GM19193 (cell line): ENCODE measurements around the gene AVP.

Source experiments
- POLR2A ChIP-seq: IDR thresholded peaks from 4 replicates; pipeline ENCODE4 v1.6.1; 2011; ENCODE audit not compliant: insufficient read depth, insufficient read length; ENCODE audit errors: extremely low read depth

The AVP gene

DNA sequence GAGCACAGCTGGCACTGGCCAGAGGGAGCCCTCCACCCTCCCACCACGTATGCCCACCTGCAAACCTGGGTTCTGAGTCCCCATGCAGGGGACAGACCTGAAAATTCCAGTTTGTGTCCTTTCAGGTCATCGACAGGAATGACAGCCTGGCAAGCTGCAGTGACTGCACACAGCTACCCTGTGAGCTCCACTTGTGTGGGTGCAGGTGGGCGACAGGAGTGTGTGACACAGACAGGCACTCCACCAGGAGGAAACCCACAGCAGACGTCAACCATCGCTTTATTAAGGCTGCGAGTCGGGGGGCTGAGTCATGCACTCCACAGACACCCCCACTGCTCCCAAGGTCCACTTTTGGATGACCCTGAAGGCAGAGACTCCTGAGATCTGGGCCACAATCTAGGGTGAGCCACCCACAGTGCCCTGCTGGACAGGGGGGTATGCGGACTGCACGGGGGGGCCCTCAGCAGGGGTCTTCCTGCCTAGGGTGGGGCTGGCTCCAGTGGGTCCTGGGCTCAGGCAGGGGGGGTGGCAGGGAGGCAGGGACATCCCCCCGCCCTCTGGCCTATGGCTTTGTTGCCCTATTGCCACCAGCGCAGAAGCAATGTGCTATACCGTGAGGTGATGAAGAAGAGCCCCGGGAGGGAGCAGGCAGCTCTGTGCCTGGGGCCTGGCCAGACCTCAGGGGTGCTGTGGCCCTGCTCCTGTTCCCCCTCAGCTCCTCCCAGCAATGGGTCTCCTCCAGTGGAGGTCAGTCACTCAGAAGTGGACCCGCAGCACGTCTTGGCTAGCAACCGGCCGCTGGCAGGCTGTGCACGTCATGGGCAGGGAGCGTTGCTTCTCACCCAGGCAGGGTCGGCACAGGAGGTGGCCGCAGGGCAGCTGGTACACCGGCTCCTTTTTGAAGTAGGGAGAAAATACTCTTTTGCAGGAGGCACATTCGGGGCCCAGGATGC lies 25.1 kb upstream of the AVP start:
- no peak for TF ChIP-seq POLR2A

DNA sequence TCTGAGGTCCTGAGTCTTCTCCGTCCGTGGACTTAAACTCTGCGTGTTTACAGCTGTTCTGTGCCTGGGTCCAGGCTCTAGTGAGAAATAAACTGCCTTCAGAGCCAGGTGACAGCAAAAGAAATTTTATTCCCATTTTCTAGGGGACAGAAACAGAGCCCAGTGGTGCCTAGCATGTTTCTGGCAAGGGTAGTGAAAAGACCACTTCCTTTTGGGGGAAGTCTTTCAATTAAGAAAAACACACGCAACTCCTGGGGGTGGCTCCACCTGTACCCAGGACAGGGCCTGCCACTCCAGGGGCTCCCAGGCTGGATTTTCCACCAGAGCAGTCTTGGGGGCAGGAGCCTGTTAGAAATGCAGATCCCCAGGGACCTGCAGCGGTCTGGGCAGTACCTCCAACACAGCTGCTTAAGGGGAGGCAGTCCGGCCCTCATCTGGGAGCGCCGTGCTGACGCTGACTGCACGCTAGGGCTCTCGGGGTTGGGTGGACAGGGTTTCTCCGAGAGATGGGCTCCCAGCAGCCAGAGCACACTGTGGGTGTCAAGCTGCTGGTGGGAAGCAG lies 23.0 kb upstream of the AVP start:
- TF ChIP-seq POLR2A = no peak

DNA sequence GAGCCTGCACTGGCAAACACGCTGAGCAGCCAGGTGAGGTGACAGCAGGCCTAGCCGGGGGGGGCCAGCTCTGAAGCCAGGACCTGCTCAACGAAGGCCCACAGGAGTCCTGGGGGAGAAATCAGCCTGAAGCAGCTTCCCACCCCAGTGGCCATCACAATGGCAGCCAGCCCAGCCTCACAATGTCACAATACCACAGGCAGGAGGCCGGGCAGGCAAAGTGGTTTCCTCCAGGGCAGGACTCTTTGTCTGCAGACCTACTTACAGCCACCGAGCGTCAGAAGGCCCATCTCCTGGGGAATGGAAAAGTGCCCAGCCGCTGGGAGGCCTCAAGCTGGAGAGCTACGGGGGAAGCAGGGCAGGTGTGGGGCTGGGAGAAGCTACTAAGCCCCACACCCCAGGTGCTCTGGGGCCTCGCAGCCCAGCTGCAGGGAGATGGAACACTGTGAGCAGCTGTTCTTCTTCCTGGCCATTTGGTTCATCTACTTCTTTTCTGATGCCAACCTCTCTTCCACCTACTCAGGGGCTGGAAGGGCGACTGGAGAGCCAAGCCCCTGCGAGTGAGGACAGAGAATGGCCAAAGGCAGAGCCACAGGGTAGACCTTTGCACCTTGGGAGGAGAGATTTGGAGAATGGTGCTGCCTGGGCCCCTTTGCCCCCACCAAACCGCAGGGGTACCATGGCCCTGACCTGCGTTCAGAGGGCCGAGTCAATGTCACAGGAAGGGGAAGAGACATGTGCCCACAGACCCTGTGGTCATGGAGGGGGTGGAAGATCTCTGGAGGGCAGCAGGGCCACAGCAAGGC lies 22.3 kb upstream of the AVP start:
- TF ChIP-seq POLR2A = no peak

DNA sequence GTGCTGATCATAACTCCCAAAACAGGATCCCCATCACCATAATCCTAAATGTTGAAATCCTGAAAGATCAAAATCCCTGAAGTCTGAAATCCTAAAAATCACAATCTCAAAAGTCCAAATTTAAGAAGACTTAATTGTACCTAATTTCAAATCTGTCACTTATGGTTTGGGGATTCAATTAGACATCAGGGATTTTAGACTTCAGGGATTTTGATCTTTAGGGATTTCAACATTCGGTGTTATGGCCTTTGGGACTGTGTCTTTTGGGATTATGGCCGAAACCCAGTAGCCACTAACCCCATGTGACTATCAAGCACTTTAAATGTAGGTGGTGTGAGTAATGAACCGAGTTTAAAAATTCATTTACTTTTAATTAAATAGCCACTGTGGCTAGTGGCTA lies 21.7 kb upstream of the AVP start:
- no peak for TF ChIP-seq POLR2A

DNA sequence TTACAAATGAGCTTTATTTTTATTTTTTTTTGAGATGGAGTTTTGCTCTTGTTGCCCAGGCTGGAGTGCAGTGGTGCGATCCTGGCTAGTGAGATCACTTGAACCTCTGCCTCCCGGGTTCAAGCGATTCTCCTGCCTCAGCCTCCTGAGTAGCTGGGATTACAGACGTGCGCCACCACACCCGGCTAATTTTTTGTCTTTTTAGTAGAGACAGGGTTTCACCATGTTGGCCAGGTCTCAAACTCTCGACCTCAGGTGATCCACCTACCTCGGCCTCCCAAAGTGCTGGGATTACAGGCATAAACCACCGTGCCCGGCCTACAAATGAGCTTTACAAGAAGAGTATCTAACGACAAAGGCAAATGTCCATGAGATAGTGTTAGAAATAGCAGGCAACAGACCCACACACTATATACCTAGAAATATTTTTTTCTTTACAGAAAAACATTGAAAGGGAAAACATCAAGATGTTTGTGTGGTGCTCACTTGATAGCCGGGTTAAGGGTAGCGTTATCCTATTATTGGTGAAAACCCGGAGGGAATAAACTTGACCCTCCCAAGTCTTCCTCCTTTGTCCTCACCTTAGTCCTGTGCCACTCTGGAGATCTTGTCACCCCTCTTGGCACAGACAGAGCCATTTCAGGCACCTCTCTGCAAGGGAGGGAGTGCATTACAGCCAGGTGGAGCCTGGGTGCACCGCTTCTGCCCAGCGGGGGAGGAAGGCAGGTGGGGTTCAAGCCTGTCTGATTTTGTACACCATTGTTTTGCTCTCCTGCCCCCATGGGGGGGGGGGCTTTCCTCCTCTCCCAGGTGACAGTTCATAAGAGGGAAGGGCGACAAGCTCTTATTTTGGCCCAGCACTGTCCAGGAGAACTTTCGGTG lies 21.0 kb upstream of the AVP start:
- no peak for TF ChIP-seq POLR2A

DNA sequence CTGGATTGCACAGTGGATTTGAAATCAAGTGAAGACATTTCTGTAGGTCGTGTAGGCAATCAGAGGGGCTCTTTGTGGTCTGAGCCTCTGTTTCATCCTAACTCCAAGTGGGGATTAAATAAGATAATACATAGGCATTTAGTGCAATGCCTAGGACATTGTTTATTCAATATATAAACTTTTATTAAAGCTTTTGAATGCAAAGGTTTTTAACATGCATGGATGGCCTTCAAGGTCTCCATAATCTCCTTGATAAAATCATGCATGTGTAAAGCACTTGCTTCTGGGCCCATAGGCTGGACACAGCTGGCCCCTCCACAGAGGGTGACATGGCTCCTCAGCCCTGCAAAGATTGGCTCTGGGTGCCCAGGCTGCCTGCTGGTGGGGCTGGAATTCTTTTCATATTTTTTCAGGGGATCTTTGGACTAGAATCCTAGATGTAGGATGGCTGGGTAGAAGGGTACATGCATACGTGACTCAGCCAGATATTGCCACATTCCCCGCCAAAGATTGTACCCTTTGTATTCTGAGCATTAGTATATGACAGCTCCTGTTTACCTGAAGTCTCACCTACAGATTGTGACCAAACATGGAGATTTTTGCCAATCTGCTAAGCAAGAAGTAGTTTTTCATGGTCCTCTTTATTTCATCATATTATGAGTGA lies 19.0 kb upstream of the AVP start:
- no peak for TF ChIP-seq POLR2A

DNA sequence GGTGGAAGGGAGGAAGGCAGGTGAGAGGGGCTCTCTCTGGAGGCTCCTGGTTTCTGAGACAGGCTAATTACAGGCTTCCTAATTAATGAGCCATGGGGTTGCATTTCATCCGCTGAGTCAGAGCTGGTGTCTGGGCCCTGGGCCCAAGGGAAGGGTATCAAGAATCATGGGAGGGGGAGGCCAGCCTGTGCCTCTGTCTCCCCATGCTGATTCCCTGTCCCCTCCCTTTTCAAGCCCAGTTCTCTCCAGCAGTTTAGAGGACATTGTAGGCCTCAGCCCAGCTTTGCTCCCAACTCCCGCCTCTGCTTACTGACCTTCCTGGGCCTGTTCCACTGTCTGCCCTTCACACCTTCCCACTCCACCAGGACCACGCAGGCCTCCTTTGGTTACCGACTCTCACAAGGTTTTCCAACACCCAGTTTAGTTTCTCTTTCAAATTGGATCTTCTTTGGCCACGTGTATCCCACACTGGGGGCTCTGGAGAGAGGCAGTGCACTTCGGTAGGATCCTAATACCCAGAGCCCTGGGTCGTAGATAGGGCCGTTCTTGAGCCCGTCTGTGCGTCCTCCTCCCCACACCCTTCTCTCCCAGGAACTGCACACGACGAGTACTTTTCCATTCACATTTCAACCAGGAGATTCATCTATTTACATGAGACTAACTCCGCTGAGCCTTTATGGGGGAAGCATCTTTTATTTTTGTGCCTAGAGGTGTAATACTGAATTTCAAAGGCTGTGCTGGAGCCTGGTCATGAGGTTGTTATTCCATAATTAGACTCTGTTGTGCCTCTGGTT lies 18.2 kb upstream of the AVP start:
- TF ChIP-seq POLR2A = no peak

DNA sequence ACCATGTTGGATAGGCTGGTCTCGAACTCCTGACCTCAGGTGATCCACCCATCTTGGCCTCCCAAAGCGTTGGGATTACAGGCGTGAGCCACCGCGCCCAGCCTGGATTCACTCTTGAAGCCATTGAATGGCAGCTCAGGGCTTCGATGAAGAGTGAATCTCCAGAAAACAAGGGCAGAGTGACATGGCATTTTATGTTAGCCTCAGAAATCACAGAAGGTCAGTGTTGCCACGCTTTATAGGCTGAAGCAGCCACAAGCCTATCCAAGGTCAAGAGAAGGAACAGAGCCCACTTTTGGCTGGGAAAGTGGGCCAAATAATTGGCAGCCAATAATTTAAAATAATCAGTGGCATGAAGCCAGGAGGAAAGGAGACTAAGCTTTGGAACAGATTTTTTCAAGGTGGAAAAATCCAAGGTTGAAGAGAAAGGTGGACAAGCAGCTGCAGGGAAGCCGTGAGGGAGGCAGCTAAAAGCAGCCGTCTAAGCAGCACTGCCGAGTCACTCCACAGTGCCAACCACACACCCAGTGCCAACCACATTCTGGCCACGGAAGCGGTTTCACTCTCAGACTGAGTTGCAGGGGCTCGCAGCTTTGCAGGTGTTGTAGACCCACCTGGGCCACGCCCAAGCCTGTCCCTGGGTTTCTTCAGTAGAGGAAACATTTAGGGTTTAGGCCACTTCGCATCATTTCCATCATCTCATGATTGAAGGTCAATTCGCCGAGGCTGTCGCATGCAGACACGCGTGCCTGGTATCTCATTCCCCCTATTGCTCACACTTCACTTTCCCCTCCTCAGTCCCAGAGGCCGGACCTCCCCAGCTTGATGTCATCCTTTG lies 17.4 kb upstream of the AVP start:
- TF ChIP-seq POLR2A = no peak

DNA sequence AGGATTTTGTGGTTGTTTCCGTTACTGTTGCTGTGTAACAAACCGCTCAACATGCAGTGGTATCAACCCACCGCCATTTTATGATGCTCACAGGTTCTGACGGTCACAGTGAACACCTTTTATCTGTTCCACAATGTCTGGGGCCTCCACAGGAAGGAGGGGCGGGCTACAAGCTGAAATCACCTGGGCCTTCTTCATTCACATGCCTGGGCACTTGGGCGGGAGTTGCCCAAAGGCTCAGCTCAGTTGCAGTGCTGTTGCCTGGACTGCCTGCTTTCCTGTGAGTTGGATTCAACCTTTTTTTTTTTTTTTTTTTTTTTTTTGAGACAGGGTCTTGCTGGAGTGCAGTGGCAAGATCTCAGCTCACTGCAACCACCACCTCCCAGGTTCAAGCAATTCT lies 16.7 kb upstream of the AVP start:
- no peak for TF ChIP-seq POLR2A

DNA sequence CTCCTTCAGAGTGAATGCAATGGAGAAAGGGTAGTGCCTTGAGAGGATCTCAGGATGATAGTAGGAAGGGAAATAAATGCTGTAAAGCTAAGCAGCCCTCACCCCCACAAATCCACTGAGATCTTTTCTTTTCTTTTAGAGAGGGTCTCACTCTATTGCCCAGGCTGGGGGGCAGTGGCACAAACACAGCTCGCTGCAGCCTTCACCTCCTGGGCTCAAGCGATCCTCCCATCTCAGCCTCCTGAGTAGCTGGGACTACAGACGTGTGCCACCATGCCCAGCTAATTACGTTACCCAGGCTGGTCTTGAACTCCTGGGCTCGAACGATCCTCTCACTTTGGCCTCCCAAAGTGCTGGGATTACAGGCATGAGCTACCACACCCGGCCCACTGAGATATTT lies 16.0 kb upstream of the AVP start:
- TF ChIP-seq POLR2A = no peak

DNA sequence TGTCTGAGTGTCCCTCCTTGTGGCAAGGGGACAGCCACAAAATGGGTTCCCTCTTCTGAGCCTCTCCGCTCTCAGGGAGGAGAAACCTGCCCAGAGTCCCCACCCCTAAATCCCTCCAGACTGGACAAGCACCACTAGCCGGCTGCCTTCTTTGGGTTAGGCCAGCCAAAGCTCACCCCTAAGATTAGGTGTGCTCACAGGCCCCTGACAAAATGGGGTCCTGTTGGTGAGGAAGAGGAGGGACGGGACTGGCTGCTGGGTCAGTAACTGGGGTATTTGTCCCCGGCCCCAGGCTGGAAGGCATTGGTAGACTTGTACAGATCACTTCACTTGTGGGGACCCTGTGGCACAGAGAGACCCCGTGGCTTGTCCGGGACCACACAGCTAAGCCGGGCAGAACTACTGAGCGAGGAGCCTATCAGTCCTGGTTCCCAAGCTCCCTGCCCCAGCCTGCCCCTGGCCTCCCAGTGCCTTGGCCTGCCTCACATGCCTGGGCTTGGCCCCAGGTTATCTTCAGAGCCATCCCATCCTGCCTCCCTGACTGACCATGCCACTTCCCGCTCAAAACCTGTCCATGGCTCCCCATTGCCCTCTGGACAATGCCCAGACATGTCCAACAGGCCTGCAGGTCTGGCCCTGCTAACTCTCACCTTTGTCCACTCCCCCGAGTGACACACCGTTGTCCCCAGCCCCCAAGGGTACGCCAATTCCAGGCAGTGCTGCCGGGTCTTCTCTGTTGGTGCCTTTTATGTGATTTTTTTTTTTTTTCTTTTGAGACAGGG lies 10.5 kb upstream of the AVP start:
- TF ChIP-seq POLR2A = no peak

DNA sequence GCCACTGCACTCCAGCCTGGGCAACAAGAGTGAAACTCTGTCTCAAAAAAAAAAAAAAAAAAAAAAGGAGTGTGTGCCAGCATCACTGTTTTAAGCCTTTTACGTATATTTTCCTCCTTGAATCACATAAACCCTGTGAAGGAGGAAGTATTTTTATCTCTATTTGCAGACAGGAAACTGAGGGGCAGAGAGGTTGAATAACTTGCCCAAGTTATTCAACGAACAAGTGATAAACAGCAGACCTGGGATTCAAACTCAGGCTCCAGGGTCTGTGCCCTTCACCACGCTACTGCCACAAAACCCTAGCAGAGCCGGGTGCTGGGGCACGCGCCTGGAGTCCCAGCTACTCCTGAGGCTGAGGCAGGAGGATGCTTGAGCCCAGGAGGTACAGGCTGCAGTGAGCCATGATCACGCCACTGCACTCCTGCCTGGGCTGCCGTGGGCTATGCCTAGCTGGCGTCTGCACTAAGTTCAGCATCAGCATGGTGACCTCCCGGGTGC lies 9.4 kb upstream of the AVP start:
- TF ChIP-seq POLR2A = no peak
